HepG2 (cell line): ENCODE results near the gene APRT. TPM values are rescaled to one million over a fixed set of nuclear protein-coding genes. Genes with fewer than 3 reads are reported as not detected.

Experiments used
- ETV5 ChIP-seq: IDR thresholded peaks from 2 replicates; pipeline ENCODE4 v1.6.1; 2018; ENCODE audit warnings: missing biosample characterization, missing genetic modification reagents, inconsistent platforms, borderline replicate concordance
- KAT8 ChIP-seq: IDR thresholded peaks from 2 replicates; pipeline ENCODE4 v1.6.1; 2016; ENCODE audit warnings: missing genetic modification reagents, missing compliant biosample characterization
- NFIB ChIP-seq: sonication (generic); formaldehyde crosslinking; IDR thresholded peaks from 2 replicates; pipeline ENCODE4 v1.9.0; 2021; ENCODE audit warnings: missing genetic modification reagents, mild to moderate bottlenecking, borderline replicate concordance
- ZBTB38 ChIP-seq: sonication (generic); formaldehyde crosslinking; IDR thresholded peaks from 2 replicates; pipeline ENCODE4 v1.5.1; 2020; ENCODE audit warnings: mild to moderate bottlenecking, missing genetic modification reagents
- ZFAT ChIP-seq: sonication (generic); formaldehyde crosslinking; conservative IDR thresholded peaks from 2 replicates; pipeline ENCODE4 v1.8.1; 2023; ENCODE audit warnings: missing genetic modification reagents, inconsistent platforms
- ZNF644 ChIP-seq: IDR thresholded peaks from 2 replicates; pipeline ENCODE4 v1.6.1; 2016; ENCODE audit warnings: low read depth
- ZNF652 ChIP-seq: IDR thresholded peaks from 2 replicates; pipeline ENCODE4 v1.6.1; 2016; ENCODE audit warnings: low read depth, borderline replicate concordance
- ZNF83 ChIP-seq: sonication (generic); formaldehyde crosslinking; IDR thresholded peaks from 2 replicates; pipeline ENCODE4 v1.4.0; 2020; ENCODE audit warnings: missing genetic modification reagents, mild to moderate bottlenecking, borderline replicate concordance
- polyA plus RNA-seq, 8 experiments: library from polyadenylated mRNA; depleted of rRNA in 3 of 8; stranded (reverse) in 7 of 8; unstranded in 1 of 8; fragments of >200 nt; fragmentation: Illumina TruSeq in 4 of 8; extraction: Trizol in 4 of 8; gene quantifications; 2 replicates each; pipeline versions ENCODE4 v1.2.1 to v1.2.3, GENCODE V29; 2011 to 2016; ENCODE audit warnings: low read depth in 4 of 8, missing spikeins in 1 of 8, mixed read lengths in 1 of 8; ENCODE audit not compliant: insufficient read depth in 1 of 8
- total RNA-seq, 5 experiments: library from RNA; depleted of rRNA; stranded (reverse); fragments of >200 nt; fragmentation: Illumina TruSeq; extraction: Trizol; gene quantifications; 2 replicates each; pipeline ENCODE4 v1.2.3, GENCODE V29; 2016; ENCODE audit warnings: low read depth in 1 of 5
- TF ChIP-seq, protein P1 (sequence below): sonication (generic); formaldehyde crosslinking; IDR thresholded peaks from 2 replicates; pipeline ENCODE4 v1.8.0; 2022; ENCODE audit warnings: low read depth, missing genetic modification reagents
- TF ChIP-seq, protein P2 (sequence below): sonication (generic); formaldehyde crosslinking; IDR thresholded peaks from 2 replicates; pipeline ENCODE4 v1.8.0; 2022; ENCODE audit warnings: missing genetic modification reagents, mild to moderate bottlenecking, moderate library complexity, borderline replicate concordance
- TF ChIP-seq, protein P3 (sequence below): sonication (generic); formaldehyde crosslinking; IDR thresholded peaks from 2 replicates; pipeline ENCODE4 v1.9.0; 2022; ENCODE audit warnings: missing genetic modification reagents, mild to moderate bottlenecking, borderline replicate concordance
- TF ChIP-seq, protein P4 (sequence below): sonication (generic); formaldehyde crosslinking; IDR thresholded peaks from 2 replicates; pipeline ENCODE4 v1.4.0; 2020; ENCODE audit warnings: missing genetic modification reagents
- TF ChIP-seq, protein P5 (sequence below), 2 experiments: sonication (generic) in 1 of 2; formaldehyde crosslinking in 1 of 2; IDR thresholded peaks; 2 replicates each; pipeline versions ENCODE4 v1.4.0 to v1.6.1; 2018 to 2020; ENCODE audit warnings: missing genetic modification reagents in 2 of 2, borderline replicate concordance in 1 of 2, low read depth in 1 of 2, mild to moderate bottlenecking in 1 of 2, missing biosample characterization in 1 of 2
- TF ChIP-seq, protein P6 (sequence below): sonication (generic); formaldehyde crosslinking; IDR thresholded peaks from 2 replicates; pipeline ENCODE4 v1.5.0; 2020; ENCODE audit warnings: missing genetic modification reagents

APRT gene
- total and polyA plus RNA-seq, 2 of the 13 experiments (the other 11 are each of a cell fraction or from before 2014, with no cell fraction given): 155 to 242 TPM

DNA sequence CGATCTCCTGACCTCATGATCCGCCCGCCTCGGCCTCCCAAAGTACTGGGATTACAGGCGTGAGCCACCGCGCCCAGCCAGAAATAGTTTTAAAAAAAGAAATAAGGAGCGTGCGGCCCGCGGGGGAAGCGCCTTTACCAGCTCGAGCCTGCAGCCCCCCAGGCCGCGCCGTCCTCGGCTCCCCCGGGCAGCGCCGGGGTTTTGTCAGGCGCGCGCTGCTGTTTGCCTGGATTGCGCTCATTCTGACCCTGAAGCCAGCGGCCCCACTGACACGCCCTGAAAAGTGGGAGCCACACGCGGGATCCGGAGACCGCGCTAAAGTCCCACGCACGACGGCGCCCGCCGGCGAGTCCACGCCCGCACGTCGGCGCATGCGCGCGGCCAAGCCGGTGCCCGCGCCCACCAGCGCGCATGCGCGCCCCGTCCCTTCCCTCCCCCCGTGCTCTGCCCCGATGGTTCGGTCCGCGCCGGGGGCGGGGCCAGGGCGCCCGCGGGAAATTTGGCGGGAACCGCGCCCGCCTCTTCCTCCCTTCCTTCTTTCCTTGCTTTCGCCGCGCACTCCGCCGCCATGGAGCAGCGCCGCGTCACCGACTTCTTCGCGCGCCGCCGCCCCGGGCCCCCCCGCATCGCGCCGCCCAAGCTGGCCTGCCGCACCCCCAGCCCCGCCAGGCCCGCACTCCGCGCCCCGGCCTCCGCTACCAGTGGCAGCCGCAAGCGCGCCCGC is 8.3 kb downstream of the APRT start, which contains the start of gene CDT1 (continued):
- TF ChIP-seq KAT8 (peak; percentile 49), ZBTB38 (no peak; the same call in 1 of the 2 replicates), ETV5 (peak; percentile 65; the same call in 1 of the 2 replicates), NFIB (no peak), ZNF652 (no peak), ZNF83 (CRISPR knock-in tag) (0 out of 2 replicates have a peak, but pooled peaks have one; percentile 35), ZFAT (CRISPR knock-in tag) (peak; percentile 54; the same call in 1 of the 2 replicates), ZNF644 (no peak)
- TF ChIP-seq, protein P1, sequence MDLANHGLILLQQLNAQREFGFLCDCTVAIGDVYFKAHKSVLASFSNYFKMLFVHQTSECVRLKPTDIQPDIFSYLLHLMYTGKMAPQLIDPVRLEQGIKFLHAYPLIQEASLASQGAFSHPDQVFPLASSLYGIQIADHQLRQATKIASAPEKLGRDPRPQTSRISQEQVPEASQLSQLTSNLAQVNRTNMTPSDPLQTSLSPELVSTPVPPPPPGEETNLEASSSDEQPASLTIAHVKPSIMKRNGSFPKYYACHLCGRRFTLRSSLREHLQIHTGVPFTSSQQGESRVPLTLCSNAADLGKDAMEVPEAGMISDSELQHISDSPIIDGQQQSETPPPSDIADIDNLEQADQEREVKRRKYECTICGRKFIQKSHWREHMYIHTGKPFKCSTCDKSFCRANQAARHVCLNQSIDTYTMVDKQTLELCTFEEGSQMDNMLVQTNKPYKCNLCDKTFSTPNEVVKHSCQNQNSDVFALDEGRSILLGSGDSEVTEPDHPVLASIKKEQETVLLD (CRISPR knock-in tag): no peak
- TF ChIP-seq, protein P2, sequence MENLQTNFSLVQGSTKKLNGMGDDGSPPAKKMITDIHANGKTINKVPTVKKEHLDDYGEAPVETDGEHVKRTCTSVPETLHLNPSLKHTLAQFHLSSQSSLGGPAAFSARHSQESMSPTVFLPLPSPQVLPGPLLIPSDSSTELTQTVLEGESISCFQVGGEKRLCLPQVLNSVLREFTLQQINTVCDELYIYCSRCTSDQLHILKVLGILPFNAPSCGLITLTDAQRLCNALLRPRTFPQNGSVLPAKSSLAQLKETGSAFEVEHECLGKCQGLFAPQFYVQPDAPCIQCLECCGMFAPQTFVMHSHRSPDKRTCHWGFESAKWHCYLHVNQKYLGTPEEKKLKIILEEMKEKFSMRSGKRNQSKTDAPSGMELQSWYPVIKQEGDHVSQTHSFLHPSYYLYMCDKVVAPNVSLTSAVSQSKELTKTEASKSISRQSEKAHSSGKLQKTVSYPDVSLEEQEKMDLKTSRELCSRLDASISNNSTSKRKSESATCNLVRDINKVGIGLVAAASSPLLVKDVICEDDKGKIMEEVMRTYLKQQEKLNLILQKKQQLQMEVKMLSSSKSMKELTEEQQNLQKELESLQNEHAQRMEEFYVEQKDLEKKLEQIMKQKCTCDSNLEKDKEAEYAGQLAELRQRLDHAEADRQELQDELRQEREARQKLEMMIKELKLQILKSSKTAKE (CRISPR knock-in tag): no peak
- TF ChIP-seq, protein P3, sequence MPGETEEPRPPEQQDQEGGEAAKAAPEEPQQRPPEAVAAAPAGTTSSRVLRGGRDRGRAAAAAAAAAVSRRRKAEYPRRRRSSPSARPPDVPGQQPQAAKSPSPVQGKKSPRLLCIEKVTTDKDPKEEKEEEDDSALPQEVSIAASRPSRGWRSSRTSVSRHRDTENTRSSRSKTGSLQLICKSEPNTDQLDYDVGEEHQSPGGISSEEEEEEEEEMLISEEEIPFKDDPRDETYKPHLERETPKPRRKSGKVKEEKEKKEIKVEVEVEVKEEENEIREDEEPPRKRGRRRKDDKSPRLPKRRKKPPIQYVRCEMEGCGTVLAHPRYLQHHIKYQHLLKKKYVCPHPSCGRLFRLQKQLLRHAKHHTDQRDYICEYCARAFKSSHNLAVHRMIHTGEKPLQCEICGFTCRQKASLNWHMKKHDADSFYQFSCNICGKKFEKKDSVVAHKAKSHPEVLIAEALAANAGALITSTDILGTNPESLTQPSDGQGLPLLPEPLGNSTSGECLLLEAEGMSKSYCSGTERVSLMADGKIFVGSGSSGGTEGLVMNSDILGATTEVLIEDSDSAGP: peak; percentile 45
- TF ChIP-seq, protein P4, sequence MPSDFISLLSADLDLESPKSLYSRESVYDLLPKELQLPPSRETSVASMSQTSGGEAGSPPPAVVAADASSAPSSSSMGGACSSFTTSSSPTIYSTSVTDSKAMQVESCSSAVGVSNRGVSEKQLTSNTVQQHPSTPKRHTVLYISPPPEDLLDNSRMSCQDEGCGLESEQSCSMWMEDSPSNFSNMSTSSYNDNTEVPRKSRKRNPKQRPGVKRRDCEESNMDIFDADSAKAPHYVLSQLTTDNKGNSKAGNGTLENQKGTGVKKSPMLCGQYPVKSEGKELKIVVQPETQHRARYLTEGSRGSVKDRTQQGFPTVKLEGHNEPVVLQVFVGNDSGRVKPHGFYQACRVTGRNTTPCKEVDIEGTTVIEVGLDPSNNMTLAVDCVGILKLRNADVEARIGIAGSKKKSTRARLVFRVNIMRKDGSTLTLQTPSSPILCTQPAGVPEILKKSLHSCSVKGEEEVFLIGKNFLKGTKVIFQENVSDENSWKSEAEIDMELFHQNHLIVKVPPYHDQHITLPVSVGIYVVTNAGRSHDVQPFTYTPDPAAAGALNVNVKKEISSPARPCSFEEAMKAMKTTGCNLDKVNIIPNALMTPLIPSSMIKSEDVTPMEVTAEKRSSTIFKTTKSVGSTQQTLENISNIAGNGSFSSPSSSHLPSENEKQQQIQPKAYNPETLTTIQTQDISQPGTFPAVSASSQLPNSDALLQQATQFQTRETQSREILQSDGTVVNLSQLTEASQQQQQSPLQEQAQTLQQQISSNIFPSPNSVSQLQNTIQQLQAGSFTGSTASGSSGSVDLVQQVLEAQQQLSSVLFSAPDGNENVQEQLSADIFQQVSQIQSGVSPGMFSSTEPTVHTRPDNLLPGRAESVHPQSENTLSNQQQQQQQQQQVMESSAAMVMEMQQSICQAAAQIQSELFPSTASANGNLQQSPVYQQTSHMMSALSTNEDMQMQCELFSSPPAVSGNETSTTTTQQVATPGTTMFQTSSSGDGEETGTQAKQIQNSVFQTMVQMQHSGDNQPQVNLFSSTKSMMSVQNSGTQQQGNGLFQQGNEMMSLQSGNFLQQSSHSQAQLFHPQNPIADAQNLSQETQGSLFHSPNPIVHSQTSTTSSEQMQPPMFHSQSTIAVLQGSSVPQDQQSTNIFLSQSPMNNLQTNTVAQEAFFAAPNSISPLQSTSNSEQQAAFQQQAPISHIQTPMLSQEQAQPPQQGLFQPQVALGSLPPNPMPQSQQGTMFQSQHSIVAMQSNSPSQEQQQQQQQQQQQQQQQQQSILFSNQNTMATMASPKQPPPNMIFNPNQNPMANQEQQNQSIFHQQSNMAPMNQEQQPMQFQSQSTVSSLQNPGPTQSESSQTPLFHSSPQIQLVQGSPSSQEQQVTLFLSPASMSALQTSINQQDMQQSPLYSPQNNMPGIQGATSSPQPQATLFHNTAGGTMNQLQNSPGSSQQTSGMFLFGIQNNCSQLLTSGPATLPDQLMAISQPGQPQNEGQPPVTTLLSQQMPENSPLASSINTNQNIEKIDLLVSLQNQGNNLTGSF (CRISPR knock-in tag): peak; percentile 89
- TF ChIP-seq, protein P5, sequence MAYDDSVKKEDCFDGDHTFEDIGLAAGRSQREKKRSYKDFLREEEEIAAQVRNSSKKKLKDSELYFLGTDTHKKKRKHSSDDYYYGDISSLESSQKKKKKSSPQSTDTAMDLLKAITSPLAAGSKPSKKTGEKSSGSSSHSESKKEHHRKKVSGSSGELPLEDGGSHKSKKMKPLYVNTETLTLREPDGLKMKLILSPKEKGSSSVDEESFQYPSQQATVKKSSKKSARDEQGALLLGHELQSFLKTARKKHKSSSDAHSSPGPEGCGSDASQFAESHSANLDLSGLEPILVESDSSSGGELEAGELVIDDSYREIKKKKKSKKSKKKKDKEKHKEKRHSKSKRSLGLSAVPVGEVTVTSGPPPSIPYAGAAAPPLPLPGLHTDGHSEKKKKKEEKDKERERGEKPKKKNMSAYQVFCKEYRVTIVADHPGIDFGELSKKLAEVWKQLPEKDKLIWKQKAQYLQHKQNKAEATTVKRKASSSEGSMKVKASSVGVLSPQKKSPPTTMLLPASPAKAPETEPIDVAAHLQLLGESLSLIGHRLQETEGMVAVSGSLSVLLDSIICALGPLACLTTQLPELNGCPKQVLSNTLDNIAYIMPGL (CRISPR knock-in tag; IDR thresholded peaks at IDR 0.05; ENCODE audit: borderline replicate concordance in 1 of 2, low read depth in 1 of 2): peak in 1 of 2 experiments; percentile 46; a peak in 3 of 4 replicates
- TF ChIP-seq, protein P6, sequence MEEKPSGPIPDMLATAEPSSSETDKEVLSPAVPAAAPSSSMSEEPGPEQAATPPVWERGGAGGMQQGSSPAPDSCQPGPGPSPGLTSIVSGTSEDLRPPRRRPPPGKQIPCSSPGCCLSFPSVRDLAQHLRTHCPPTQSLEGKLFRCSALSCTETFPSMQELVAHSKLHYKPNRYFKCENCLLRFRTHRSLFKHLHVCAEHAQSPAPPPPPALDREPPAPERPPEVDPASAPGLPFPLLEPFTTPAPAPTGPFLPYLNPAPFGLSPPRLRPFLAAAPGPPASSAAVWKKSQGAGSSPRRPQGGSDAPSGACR: no peak
